ENCODE results near the gene LILRA6.
A peak's percentile ranks its signal among the peaks of the same experiment; 100 is the strongest.

The LILRA6 gene

GRCh38 chr19:54191011-54191810 lies 51.4 kb downstream of the LILRA6 start, which contains the start of gene TSEN34:
Gene TSEN34 (plus strand): TSS chr19:54191308. CDS start chr19:54191365, 57 bp downstream.
- H3K36me3 ChIP-seq (ENCODE audit: insufficient read depth, low read length): peaks cover 23% of the 10 kb centered on the region
- no peaks in the 10 kb centered on the region for H3K9me3 ChIP-seq (ENCODE audit: low read depth, low read length)
- DNase-seq (ENCODE audit: low read depth, low spot score): no peak
- H3K9ac ChIP-seq (ENCODE audit: insufficient read length): peak within 1 kb of the TSS; percentile 97
- TF ChIP-seq FOXP2 (optimal IDR thresholded peaks at IDR 0.05; ENCODE audit: control extremely low read depth, extremely low read length, insufficient read depth) (peak; percentile 40), POLR2AphosphoS5 (IDR thresholded peaks at IDR 0.05; ENCODE audit: borderline replicate concordance, low read depth, low read length) (peak; percentile 84), EZH2 (IDR thresholded peaks at IDR 0.05) (no peak)
- peak within 1 kb of the TSS; percentile 97 for H3K27ac ChIP-seq
- H3K4me3 ChIP-seq: peak within 1 kb of the TSS; percentile 88

GRCh38 chr19:54190503-54191010 lies 52.0 kb downstream of the LILRA6 start:
- TF ChIP-seq EZH2 (IDR thresholded peaks at IDR 0.05) (no peak), FOXP2 (optimal IDR thresholded peaks at IDR 0.05; ENCODE audit: control extremely low read depth, extremely low read length, insufficient read depth) (peak; percentile 24), POLR2AphosphoS5 (IDR thresholded peaks at IDR 0.05; ENCODE audit: borderline replicate concordance, low read depth, low read length) (peak; percentile 11)

GRCh38 chr19:54189735-54190502 lies 52.7 kb downstream of the LILRA6 start:
- peaks cover 20% of the 10 kb centered on the region for H3K36me3 ChIP-seq (ENCODE audit: insufficient read depth, low read length)
- peak; percentile 100 for DNase-seq (ENCODE audit: low read depth, low spot score)
- no peaks in the 10 kb centered on the region for H3K9me3 ChIP-seq (ENCODE audit: low read depth, low read length)
- H3K9ac ChIP-seq (ENCODE audit: insufficient read length): peak overlapping the region; percentile 97
- TF ChIP-seq FOXP2 (optimal IDR thresholded peaks at IDR 0.05; ENCODE audit: control extremely low read depth, extremely low read length, insufficient read depth) (peak; percentile 99), POLR2AphosphoS5 (IDR thresholded peaks at IDR 0.05; ENCODE audit: borderline replicate concordance, low read depth, low read length) (peak; percentile 80), EZH2 (IDR thresholded peaks at IDR 0.05) (no peak)
- peak overlapping the region; percentile 94 for H3K4me3 ChIP-seq
- H3K27ac ChIP-seq: peak overlapping the region; percentile 97

More at GRCh38 chr19:54190503-54191010, 52.0 kb downstream of the LILRA6 start:
- Histone ChIP-seq H3K36me3 (ENCODE audit: insufficient read depth, low read length) (peaks cover 22% of the 10 kb centered on the region), H3K27ac (peak overlapping the region; percentile 97), H3K9ac (ENCODE audit: insufficient read length) (peak overlapping the region; percentile 97), H3K4me3 (peak overlapping the region; percentile 88), H3K9me3 (ENCODE audit: low read depth, low read length) (no peaks in the 10 kb centered on the region)
- peak; percentile 98 for DNase-seq (ENCODE audit: low read depth, low spot score)

- no peak for TF ChIP-seq FOXP2 (optimal IDR thresholded peaks at IDR 0.05; ENCODE audit: control extremely low read depth, extremely low read length, insufficient read depth)
- TF ChIP-seq POLR2AphosphoS5 (IDR thresholded peaks at IDR 0.05; ENCODE audit: borderline replicate concordance, low read depth, low read length): peak; percentile 87
- Histone ChIP-seq H3K9me3 (ENCODE audit: low read depth, low read length) (no peaks in the 10 kb centered on the region), H3K4me3 (peak within 1 kb of the TSS; percentile 94), H3K27ac (peak within 1 kb of the TSS; percentile 97), H3K36me3 (ENCODE audit: insufficient read depth, low read length) (peaks cover 13% of the 10 kb centered on the region), H3K9ac (ENCODE audit: insufficient read length) (peak within 1 kb of the TSS; percentile 97)
- DNase-seq (ENCODE audit: low read depth, low spot score): no peak
Observed at GRCh38 chr19:54189145-54189734, 53.4 kb downstream of the LILRA6 start, which contains the start of gene MBOAT7. Gene MBOAT7 (minus strand): TSS chr19:54189580. CDS start chr19:54188508, 1,072 bp downstream.

- TF ChIP-seq POLR2AphosphoS5 (IDR thresholded peaks at IDR 0.05; ENCODE audit: borderline replicate concordance, low read depth, low read length) (no peak), FOXP2 (optimal IDR thresholded peaks at IDR 0.05; ENCODE audit: control extremely low read depth, extremely low read length, insufficient read depth) (no peak), EZH2 (IDR thresholded peaks at IDR 0.05) (no peak)
- Histone ChIP-seq H3K9ac (ENCODE audit: insufficient read length) (peak overlapping the region; percentile 94), H3K36me3 (ENCODE audit: insufficient read depth, low read length) (peaks cover 5% of the 10 kb centered on the region), H3K9me3 (ENCODE audit: low read depth, low read length) (no peaks in the 10 kb centered on the region), H3K27ac (no peak overlapping the region), H3K4me3 (peak overlapping the region; percentile 94)
- no peak for DNase-seq (ENCODE audit: low read depth, low spot score)
Observed at GRCh38 chr19:54188215-54188871, 54.2 kb downstream of the LILRA6 start.

GRCh38 chr19:54186934-54187381 lies 55.6 kb downstream of the LILRA6 start:
- TF ChIP-seq EZH2 (IDR thresholded peaks at IDR 0.05): no peak
- Histone ChIP-seq H3K4me3 (no peak overlapping the region), H3K36me3 (ENCODE audit: insufficient read depth, low read length) (no peaks in the 10 kb centered on the region; the same call in 1 of the 2 replicates), H3K9me3 (ENCODE audit: low read depth, low read length) (no peaks in the 10 kb centered on the region), H3K9ac (ENCODE audit: insufficient read length) (no peak overlapping the region), H3K27ac (no peak overlapping the region)
- DNase-seq (ENCODE audit: low read depth, low spot score): no peak
